Stimulated activated CD4-positive, alpha-beta T cell treated with anti-CD3 and anti-CD28 coated beads, TNF-alpha, amount 100 ng/mL, for 48 hours (primary cell): ENCODE measurements around the gene LINGO4.

Experiments
- DNase-seq, 3 donors: peaks; one replicate each; pipeline ENCODE4 v3.0.0-alpha.2; 2020; ENCODE audit warnings: low read depth in 3 of 3

Gene LINGO4, protein sequence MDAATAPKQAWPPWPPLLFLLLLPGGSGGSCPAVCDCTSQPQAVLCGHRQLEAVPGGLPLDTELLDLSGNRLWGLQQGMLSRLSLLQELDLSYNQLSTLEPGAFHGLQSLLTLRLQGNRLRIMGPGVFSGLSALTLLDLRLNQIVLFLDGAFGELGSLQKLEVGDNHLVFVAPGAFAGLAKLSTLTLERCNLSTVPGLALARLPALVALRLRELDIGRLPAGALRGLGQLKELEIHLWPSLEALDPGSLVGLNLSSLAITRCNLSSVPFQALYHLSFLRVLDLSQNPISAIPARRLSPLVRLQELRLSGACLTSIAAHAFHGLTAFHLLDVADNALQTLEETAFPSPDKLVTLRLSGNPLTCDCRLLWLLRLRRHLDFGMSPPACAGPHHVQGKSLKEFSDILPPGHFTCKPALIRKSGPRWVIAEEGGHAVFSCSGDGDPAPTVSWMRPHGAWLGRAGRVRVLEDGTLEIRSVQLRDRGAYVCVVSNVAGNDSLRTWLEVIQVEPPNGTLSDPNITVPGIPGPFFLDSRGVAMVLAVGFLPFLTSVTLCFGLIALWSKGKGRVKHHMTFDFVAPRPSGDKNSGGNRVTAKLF

DNA sequence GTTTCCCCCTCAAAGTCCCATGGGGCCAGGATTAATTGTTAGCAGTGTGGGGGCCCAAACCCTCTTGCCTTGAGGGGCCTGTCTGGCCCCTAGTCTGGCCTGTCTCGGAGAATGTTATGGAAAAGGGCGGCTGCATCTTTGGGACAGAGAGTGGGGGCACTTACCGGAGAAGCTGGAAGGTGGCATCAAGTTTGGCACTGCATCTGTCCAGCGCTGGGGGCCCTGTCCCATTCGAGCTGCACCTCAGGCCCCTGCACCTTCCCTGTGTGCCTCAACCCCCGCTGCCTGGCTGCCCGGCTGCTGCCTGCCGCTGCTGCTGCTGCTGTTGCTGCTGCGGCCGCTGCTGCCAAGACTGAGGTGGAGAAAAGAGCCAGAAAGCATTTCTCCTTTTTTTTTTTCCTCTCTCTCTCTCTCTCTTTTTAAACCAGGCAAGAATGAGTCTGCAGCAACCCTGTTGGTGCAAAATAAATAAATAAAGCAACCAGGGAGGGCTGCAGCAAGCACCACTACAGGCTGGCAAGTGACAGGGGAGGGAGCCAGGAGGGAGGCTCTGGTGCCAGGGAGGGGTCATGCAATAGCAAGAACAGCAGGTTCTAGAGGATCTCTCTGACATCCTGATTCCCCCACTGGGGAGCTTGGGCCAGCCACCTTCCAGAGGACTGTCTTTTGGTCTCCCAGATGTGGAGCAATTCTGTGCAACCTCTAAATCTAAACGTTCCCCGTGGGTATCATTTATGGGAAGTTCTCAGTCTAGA lies at the start of gene LINGO4:
Gene LINGO4 (minus strand): TSS at position 354 of the 755 bp plus-strand sequence. CDS start 2,715 bp downstream, outside the sequence.
- no peak for DNase-seq

DNA sequence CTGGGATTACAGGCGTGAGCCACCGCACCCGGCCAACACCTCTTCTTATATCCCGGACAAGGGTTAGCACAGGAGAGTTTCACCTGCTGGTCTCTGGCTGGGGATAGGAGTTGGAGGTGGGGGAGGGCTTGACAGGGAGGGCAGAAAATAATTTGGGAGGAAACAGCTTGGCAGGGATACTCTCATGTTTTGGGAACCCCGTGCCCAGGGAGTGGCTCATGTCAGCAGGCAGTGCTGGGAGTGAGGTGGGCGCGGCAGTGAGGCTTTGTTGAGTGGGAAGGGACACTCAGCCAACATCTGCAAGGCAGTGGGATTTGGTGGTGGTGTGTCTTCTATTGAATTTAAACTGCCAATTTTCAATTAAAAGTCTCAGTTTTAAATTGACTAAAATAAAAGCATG lies 49.4 kb upstream of the LINGO4 start:
- no peak for DNase-seq

DNA sequence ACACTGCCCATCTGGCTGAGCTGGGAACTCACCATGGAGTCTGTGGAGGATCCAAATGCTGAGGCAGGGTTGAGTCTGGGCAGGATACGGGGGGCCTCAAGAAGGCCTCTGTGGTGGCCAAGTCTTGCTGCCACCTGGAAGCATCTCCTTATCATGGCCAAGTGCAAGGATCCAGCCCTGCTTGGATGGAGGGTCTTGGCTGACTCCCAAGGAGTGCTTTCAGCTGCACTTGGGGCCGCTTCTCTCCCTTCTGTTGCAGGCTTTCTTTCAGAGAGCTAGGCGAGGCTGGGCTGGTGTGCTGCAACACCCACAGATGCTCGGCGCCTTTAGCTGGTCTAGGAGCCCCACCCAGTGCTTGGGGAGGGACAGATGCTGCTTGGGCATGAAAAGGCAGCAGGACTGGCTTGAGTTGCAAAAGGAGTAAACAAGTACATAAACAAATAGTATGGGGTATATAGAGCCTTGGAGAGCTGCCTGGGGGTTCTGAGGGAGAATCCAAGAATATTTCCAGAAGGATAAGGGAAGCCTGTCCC lies 48.3 kb upstream of the LINGO4 start, which contains the start of gene THEM5:
Gene THEM5 (minus strand): TSS at position 302 of the 533 bp plus-strand sequence. CDS start 147 bp downstream, at position 155.
- DNase-seq: no peak

DNA sequence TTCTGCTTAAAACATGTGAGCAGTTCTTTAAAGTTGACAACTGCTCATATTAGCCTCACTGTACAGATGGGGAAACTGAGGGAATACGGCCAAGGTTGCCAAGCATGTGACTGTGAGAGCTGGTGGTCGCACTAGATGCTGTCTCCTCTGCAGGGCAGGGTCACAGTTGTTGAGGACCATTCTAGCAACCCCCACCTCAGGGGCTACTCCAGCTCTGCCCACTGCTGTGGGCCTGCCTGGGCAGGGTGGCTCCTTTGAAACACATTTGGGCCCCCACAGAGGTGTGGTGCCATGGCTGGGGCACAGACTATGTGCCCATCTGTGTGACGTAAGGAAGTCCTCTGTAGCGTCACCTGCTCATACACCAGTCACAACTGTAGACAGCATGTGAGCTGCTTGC lies 47.5 kb upstream of the LINGO4 start:
- no peak for DNase-seq

DNA sequence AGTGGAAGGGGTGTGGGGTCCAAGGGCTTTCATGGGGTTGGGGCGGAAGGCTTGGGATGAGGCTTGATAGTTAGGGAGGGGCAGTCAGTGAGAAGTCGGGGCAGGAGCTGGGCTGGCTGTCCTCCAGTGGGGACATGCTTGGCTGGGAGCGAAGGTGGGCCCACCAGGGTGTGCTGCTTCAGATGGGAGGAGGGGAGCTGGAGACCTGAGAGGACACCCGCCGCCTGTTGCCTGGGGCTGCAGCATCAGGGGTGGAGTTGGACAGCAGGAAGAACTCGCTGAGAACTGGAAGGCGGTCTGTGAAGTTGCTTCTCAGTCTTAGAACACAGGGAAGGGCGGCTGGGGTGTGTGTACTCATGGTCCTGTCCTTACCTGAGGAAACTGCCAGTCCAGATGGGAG lies 46.7 kb upstream of the LINGO4 start:
- DNase-seq: no peak

DNA sequence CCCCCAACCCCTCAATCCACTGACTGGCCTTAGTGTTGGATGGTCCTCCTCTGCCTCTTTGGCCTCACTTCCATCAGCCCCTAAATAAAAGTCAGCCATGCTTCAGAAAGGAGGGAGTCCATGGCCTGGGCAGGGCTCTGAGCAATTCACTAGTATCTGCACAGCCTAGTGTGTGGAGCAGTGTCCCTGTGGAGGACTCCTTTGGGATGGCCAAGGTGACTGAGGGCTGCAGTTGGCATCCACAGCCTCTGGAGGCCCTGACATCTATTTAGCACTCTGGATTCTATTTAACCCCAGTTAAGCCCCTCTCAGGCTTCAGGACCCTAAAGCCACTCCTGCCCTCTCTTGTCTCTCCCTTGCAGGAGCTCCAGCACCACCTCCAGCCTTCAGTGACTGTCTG lies 44.7 kb upstream of the LINGO4 start:
- DNase-seq: no peak

- DNase-seq: no peak
Measured at GRCh38 chr1:151849126-151849525, 43.9 kb upstream of the LINGO4 start.

DNA sequence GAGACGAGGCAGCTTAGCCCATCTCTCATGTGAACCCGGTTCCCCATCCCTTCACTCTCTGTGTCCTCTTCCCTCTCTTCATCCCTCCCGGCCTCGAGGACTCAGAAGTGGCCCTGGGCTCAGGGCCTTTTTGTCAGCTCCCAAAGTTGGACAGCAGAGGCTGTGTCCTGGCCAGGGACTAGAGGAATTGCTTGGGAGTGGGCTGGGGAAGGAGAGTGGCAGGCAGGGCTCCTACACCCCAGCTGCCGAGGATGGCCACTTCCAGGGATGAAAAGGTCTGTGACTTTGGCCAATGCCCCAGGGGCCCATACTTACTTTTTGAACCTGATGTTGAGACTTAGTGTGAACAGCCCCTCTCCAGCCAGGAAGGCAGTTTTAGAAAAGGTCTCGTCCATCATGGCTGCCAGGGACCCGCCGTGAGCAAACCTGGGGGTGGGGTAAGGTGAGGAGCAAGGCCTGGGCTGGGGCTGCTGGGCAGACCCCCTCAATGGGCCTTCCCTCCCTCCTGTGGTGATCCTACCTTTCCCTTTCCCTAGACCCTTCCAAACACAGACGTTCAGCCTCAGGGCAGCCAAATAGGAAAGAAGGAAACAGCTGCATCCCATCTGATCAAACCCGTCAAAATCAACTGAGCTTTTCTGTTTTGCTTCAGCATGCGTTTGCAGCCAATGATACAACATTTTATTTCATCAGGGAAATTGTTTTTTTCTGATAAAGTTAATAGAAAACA lies 42.8 kb upstream of the LINGO4 start:
- no peak for DNase-seq

GRCh38 chr1:151846686-151847237 lies 41.5 kb upstream of the LINGO4 start:
- DNase-seq: no peak

DNA sequence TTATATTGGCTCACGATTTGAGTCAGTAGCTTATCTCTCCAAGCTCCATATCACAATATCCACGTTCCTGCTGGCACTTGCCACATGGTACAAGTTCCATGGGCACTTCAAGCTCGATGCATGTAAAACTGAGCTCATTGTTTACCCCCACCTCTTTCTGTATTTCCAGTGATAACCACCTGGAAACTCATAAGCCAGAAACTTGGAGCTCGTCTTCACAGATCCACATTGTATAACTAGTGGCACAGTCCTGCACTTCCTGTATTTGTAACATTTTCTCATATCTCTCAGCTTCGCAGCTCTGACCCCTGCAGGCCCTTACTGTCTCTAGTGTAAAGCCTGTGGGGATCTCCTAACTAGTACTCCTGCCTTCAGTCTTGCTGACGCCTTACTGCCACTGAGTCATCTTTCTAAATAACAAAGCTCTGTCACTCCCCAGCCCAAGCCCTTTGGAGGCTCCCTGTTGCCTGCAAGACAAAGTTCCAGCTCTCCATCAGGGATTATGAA lies 40.9 kb upstream of the LINGO4 start:
- DNase-seq: no peak

GRCh38 chr1:151843398-151843797 lies 38.2 kb upstream of the LINGO4 start:
- no peak for DNase-seq

DNA sequence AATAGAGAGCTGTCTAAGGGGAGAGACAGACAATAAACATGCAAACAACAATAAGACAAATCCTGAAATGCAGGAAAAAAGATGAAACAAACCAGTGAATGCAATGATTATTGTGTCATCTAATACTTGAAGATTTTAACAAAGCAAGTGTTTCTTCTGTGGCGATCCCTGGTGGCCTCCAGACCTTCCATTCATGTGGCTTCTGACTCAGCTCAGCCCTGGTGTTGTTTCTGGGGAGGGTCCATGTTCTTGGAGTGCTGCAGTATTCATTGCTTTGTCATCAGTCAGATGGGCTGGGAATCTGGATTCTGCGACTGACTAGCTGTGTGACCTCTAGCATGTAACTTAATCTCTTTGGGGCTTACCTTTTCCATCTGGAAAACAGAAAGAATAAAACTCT lies 35.9 kb upstream of the LINGO4 start:
- no peak for DNase-seq

DNA sequence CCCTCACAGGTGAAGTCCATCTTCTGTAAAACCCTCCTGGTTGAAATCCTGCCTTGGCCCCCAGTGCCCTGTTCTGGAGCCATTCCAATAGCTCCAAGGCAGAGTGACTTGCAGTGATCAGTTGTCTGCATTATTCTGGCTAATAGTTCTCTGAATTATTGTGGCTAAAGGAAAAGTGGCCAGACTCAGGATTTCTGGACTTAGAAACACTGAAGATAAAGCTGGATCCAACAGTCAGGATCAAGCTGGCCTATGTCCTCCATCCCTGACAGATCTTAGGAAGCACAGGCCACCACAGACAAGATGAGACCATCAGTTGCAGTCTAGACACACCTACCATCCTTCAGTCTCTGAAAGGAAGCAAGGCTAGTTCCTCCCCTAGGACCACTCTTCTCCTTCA lies 35.2 kb upstream of the LINGO4 start:
- no peak for DNase-seq

- peak in 2 of 3 donors; percentile 47 to 52 for DNase-seq
Measured at GRCh38 chr1:151839457-151840403, 34.5 kb upstream of the LINGO4 start, which contains the start of gene C2CD4D. Gene C2CD4D (minus strand): TSS chr1:151839820. CDS start chr1:151838989, 831 bp downstream.

DNA sequence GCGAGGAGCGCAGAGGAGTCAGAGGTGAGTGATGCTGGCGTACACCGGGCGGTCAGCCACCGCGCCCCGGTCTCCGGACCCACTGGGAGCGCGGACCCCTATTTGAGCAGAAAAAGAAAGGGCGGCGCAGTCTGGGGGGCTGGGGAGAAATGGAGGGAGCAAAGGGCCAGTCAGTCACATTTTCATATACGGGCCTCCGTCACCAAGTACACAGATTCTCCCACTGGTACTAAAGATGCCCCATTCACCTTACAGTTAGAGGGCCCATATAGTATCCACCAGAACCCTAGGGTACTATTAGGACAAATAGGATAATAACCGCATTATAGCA lies 33.8 kb upstream of the LINGO4 start:
- no peak for DNase-seq

DNA sequence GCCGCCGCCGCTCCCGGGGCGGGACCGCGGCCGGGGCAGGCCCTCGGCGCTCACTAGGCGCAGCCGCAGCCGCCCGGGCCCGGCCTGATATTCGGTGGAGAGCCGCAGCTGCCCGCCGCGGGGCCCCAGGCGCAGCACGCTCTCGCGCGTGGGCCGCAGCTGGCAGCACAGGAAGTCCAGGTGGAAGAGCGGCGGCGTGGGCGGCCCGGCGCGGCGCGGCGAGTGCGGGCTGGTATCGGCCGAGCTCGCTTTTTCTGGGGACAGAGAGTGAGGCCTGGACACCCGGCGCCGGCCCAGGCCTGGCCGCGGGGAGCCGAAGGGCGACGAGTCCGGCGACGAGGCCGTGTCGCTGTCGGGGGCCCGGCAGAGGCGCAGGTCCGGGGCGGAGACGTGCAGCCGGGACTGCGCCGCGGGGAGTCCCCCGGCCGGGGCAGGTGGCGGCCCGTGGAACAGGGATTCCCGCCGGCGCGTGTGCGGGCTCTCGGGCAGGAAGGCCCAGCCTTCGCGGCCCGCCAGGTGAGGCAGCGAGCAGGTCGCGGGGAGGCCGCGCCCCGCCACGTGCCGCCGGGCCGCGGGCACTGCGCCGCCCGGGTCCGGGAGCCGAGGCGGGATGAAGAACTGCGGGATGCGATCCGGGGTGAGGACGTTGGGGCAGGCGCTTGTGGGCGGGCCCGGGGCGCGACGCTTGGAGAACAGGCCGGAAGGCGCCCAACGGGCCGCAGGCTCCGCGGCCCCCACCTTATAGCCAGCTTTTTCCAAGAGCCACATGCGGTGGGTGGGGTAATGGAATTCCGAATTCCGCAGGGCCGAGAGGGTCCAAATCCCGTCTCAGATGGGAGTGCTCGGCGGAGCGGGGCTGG lies 33.2 kb upstream of the LINGO4 start:
- no peak for DNase-seq

- no peak for DNase-seq
Measured at GRCh38 chr1:151837884-151838221, 32.6 kb upstream of the LINGO4 start.

DNA sequence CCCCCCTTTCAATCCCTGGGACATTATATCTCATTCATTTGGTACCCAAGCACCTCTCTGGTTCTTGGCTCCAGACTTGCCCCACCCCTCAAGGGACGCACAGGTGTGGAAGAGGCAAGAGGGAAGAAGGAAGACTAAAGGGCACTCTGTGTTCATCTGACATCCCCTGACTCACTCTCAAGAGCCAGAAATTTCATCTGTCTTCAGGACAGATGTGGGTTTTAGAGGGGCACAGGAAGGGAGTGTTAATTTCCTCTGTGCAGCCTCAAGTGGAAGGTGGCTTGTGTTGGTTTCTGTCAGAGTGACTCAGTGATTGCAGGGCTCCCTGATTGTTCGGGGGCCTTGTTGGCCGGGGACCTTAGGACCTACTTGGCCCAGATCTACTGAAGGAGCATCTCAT lies 32.0 kb upstream of the LINGO4 start:
- no peak for DNase-seq

GRCh38 chr1:151835596-151835995 lies 30.4 kb upstream of the LINGO4 start:
- DNase-seq: no peak
